H9 (cell line): ENCODE results near the gene TMEM140. TPM values are rescaled to one million over a fixed set of nuclear protein-coding genes. Genes with fewer than 3 reads are reported as not detected.

Experiments used
- DNase-seq: peaks from one replicate; pipeline ENCODE4 v3.0.0-alpha.2; 2017
- H2AFZ ChIP-seq: one replicate; pipeline ENCODE4 v1.6.1; 2013; ENCODE audit warnings: mild to moderate bottlenecking, low read length, control low read depth, moderate library complexity
- H2AK5ac ChIP-seq: 2 replicates; pipeline ENCODE4 v1.6.1; 2013; ENCODE audit warnings: low read length, control low read depth, mixed read lengths; ENCODE audit not compliant: insufficient read length
- H2BK120ac ChIP-seq: one replicate; pipeline ENCODE4 v1.6.1; 2013; ENCODE audit warnings: low read depth, mild to moderate bottlenecking, low read length, control low read depth, inconsistent platforms; ENCODE audit not compliant: poor library complexity, severe bottlenecking
- H2BK12ac ChIP-seq: 2 replicates; pipeline ENCODE4 v1.6.1; 2013; ENCODE audit warnings: low read length, control low read depth, mixed read lengths, low read depth; ENCODE audit not compliant: insufficient read length
- H2BK15ac ChIP-seq: 2 replicates; pipeline ENCODE4 v1.6.1; 2013; ENCODE audit warnings: low read depth, low read length, control low read depth
- H2BK20ac ChIP-seq: one replicate; pipeline ENCODE4 v1.6.1; 2013; ENCODE audit warnings: low read depth, mild to moderate bottlenecking, low read length, control low read depth, inconsistent platforms; ENCODE audit not compliant: poor library complexity, severe bottlenecking
- H2BK5ac ChIP-seq: 2 replicates; pipeline ENCODE4 v1.6.1; 2013; ENCODE audit warnings: low read length, control low read depth, mixed read lengths; ENCODE audit not compliant: insufficient read length
- H3K14ac ChIP-seq: 2 replicates; pipeline ENCODE4 v1.6.1; 2013; ENCODE audit warnings: low read length, control low read depth; ENCODE audit not compliant: insufficient read depth
- H3K18ac ChIP-seq: 2 replicates; pipeline ENCODE4 v1.6.1; 2013; ENCODE audit warnings: low read depth, mild to moderate bottlenecking, mixed read lengths, low read length, control low read depth; ENCODE audit not compliant: insufficient read length
- H3K23ac ChIP-seq: 2 replicates; pipeline ENCODE4 v1.6.1; 2013; ENCODE audit warnings: low read length, control low read depth, mixed read lengths, low read depth; ENCODE audit not compliant: insufficient read length
- H3K23me2 ChIP-seq: 2 replicates; pipeline ENCODE4 v1.6.1; 2013; ENCODE audit warnings: low read depth, mild to moderate bottlenecking, mixed read lengths, low read length, control low read depth; ENCODE audit not compliant: insufficient read length, poor library complexity, severe bottlenecking
- H3K27ac ChIP-seq: 2 replicates; pipeline ENCODE4 v1.5.1; 2013; ENCODE audit warnings: low read length, control low read depth, mixed read lengths, low read depth; ENCODE audit not compliant: insufficient read length
- H3K27me3 ChIP-seq: 2 replicates; pipeline ENCODE4 v1.6.1; 2013; ENCODE audit warnings: low read length, control low read depth, inconsistent platforms; ENCODE audit not compliant: insufficient read depth
- H3K4ac ChIP-seq: 2 replicates; pipeline ENCODE4 v1.6.1; 2013; ENCODE audit warnings: low read depth, mild to moderate bottlenecking, control low read depth, inconsistent platforms, low read length, moderate library complexity
- H3K4me1 ChIP-seq: 2 replicates; pipeline ENCODE4 v1.6.1; 2013; ENCODE audit warnings: low read length, control low read depth, inconsistent platforms; ENCODE audit not compliant: insufficient read depth
- H3K4me2 ChIP-seq: 2 replicates; pipeline ENCODE4 v1.6.1; 2013; ENCODE audit warnings: low read length, control low read depth, mixed read lengths; ENCODE audit not compliant: insufficient read length, insufficient read depth
- H3K56ac ChIP-seq: 2 replicates; pipeline ENCODE4 v1.6.1; 2013; ENCODE audit warnings: low read depth, mild to moderate bottlenecking, mixed read lengths, low read length, control low read depth; ENCODE audit not compliant: insufficient read length
- H3K79me1 ChIP-seq: 2 replicates; pipeline ENCODE4 v1.6.1; 2013; ENCODE audit warnings: low read depth, mild to moderate bottlenecking, moderate library complexity, low read length, control low read depth, inconsistent platforms; ENCODE audit not compliant: insufficient read depth, poor library complexity, severe bottlenecking
- H3K79me2 ChIP-seq: 2 replicates; pipeline ENCODE4 v1.6.1; 2013; ENCODE audit warnings: low read length, control low read depth, inconsistent platforms; ENCODE audit not compliant: insufficient read depth
- H3K9ac ChIP-seq: 2 replicates; pipeline ENCODE4 v1.6.1; 2013; ENCODE audit warnings: low read length, control low read depth, mixed read lengths; ENCODE audit not compliant: insufficient read length; ENCODE audit errors: extremely low read depth
- H3K9me3 ChIP-seq: one replicate; pipeline ENCODE4 v1.6.1; 2013; ENCODE audit warnings: low read depth, low read length, inconsistent platforms; ENCODE audit not compliant: control insufficient read depth
- H3T11ph ChIP-seq: one replicate; pipeline ENCODE4 v1.6.1; 2013; ENCODE audit warnings: mild to moderate bottlenecking, low read length, control low read depth, inconsistent platforms
- H4K20me1 ChIP-seq: one replicate; pipeline ENCODE4 v1.6.1; 2013; ENCODE audit not compliant: control insufficient read depth, insufficient read length, insufficient read depth
- H4K5ac ChIP-seq: 2 replicates; pipeline ENCODE4 v1.6.1; 2013; ENCODE audit warnings: low read depth, mild to moderate bottlenecking, mixed read lengths, low read length, control low read depth; ENCODE audit not compliant: insufficient read length
- H4K8ac ChIP-seq: replicated peaks from 2 replicates; pipeline ENCODE4 v1.6.1; 2013; ENCODE audit warnings: low read length, control low read depth, mixed read lengths, low read depth; ENCODE audit not compliant: insufficient read length
- H4K91ac ChIP-seq: 2 replicates; pipeline ENCODE4 v1.6.1; 2013; ENCODE audit warnings: low read depth, mild to moderate bottlenecking, moderate library complexity, mixed read lengths, low read length, control low read depth; ENCODE audit not compliant: insufficient read length
- H3K27ac Mint-ChIP-seq, 3 experiments: 2 replicates in 2 of 3; 3 replicates in 1 of 3; pipeline ENCODE4 v1.8.0; 2020 to 2021; ENCODE audit warnings: mixed read lengths in 3 of 3, mild to moderate bottlenecking in 1 of 3, moderate library complexity in 1 of 3
- H3K27me3 Mint-ChIP-seq: 2 replicates; pipeline ENCODE4 v1.8.0; 2021; ENCODE audit warnings: low read depth, mild to moderate bottlenecking, moderate library complexity, mixed read lengths
- H3K36me3 Mint-ChIP-seq, 3 experiments: 2 replicates in 2 of 3; 3 replicates in 1 of 3; pipeline ENCODE4 v1.8.0; 2020 to 2021; ENCODE audit warnings: low read depth in 3 of 3, mixed read lengths in 3 of 3; ENCODE audit not compliant: insufficient read depth in 1 of 3
- H3K4me1 Mint-ChIP-seq, 2 experiments: 2 replicates each; pipeline ENCODE4 v1.8.0; 2020; ENCODE audit warnings: mixed read lengths in 2 of 2
- H3K4me3 Mint-ChIP-seq, 2 experiments: 2 replicates in 1 of 2; 3 replicates in 1 of 2; pipeline ENCODE4 v1.8.0; 2020 to 2021; ENCODE audit warnings: mild to moderate bottlenecking in 2 of 2, mixed read lengths in 2 of 2, moderate library complexity in 1 of 2
- H3K9me3 Mint-ChIP-seq, 2 experiments: 2 replicates in 1 of 2; 3 replicates in 1 of 2; pipeline ENCODE4 v1.8.0; 2020; ENCODE audit warnings: mild to moderate bottlenecking in 2 of 2, mixed read lengths in 2 of 2, moderate library complexity in 1 of 2
- WGBS: extraction: QIAGEN DNeasy Blood & Tissue Kit; methylation state at CpG from one replicate; pipeline ENCODE4 v1.1.7; 2013; ENCODE audit warnings: missing lambda C conversion rate, low lambda C conversion rate, mixed read lengths; ENCODE audit not compliant: insufficient read length; ENCODE audit errors: extremely low coverage; 5-methylcytosine and 5-hydroxymethylcytosine counted together
- total RNA-seq: library from RNA; stranded (reverse); gene quantifications from 2 replicates; pipeline ENCODE4 v1.2.1, GENCODE V29; 2021
- TF ChIP-seq, protein P1 (sequence below): fragments of 200-600 bp; sonication (generic); conservative IDR thresholded peaks from 3 replicates; pipeline ENCODE4 v1.8.0; 2021; ENCODE audit warnings: antibody characterized with exemption, mild to moderate bottlenecking

TMEM140 gene
- total RNA-seq, 1 experiment from 2014 or later = not detected

DNA sequence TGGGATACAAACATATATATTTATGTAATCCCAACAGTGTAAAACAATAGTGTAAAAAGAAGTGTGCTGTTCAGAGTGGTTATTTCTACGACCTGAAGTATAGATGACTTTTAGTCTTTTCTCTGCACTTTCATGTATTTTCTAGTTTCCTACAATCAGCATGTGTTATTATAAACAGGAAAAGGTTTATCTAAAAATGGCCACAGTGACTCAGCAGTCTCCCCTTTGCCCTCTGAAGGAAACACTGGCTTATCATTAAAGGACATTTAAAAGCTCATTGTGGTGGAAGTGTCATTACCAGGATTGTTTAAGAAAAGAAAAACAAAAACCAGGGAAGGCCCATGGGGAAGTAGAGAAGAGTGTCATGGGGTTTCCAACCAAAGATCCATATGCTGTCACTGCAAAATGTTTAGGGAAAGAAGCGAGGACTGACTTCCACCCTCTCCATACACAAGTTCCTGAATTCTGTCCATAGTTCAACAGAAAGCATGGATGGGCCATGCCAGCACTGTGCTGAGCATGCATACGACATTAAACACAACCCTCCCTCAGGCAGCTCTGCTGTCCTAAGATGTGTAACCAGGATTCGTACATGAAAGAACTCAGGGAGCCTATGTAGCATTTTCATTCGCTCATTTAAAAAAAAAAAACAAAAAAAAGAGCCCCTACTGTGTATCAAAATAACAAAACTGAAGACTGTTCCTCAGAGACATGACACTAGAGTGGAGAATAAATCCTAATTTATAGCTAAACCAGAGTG is 12.4 kb downstream of the TMEM140 start:
- Histone ChIP-seq H2BK20ac (no peak overlapping the region), H2BK12ac (no peak overlapping the region), H3K27ac (peak overlapping the region; percentile 55), H3T11ph (no peak overlapping the region), H3K23me2 (no peaks in the 10 kb centered on the region), H2BK120ac (no peak overlapping the region), H3K4ac (no peak overlapping the region), H3K4me2 (no peak overlapping the region), H4K91ac (no peak overlapping the region), H3K18ac (peak overlapping the region; percentile 52), H3K9me3 (no peaks in the 10 kb centered on the region), H4K5ac (peak overlapping the region; percentile 49), H3K9ac (no peak overlapping the region), H2BK5ac (no peak overlapping the region), H3K27me3 (no peaks in the 10 kb centered on the region), H3K56ac (no peak overlapping the region), H4K8ac (no peak overlapping the region), H2AK5ac (no peak overlapping the region), H3K14ac (no peak overlapping the region), H2AFZ (no peak overlapping the region), H4K20me1 (no peaks in the 10 kb centered on the region), H3K79me2 (no peaks in the 10 kb centered on the region), H3K4me1 (peaks cover 4% of the 10 kb centered on the region; the same call in 1 of the 2 replicates), H3K23ac (no peak overlapping the region), H3K79me1 (no peaks in the 10 kb centered on the region), H2BK15ac (no peak overlapping the region; the same call in 1 of the 2 replicates)
- Mint-ChIP-seq H3K4me3 (no peak overlapping the region), H3K27ac (peak overlapping the region; percentile 78 to 82 (median 81); a peak in 3 of 7 replicates), H3K9me3 (peaks cover 46 to 50% of the 10 kb centered on the region in 2 experiments), H3K4me1 (peaks cover 12 to 21% of the 10 kb centered on the region in 2 experiments), H3K36me3 (peaks cover 56 to 90% (median 86%) of the 10 kb centered on the region in 3 experiments), H3K27me3 (peaks cover 5% of the 10 kb centered on the region)
- TF ChIP-seq, protein P1, sequence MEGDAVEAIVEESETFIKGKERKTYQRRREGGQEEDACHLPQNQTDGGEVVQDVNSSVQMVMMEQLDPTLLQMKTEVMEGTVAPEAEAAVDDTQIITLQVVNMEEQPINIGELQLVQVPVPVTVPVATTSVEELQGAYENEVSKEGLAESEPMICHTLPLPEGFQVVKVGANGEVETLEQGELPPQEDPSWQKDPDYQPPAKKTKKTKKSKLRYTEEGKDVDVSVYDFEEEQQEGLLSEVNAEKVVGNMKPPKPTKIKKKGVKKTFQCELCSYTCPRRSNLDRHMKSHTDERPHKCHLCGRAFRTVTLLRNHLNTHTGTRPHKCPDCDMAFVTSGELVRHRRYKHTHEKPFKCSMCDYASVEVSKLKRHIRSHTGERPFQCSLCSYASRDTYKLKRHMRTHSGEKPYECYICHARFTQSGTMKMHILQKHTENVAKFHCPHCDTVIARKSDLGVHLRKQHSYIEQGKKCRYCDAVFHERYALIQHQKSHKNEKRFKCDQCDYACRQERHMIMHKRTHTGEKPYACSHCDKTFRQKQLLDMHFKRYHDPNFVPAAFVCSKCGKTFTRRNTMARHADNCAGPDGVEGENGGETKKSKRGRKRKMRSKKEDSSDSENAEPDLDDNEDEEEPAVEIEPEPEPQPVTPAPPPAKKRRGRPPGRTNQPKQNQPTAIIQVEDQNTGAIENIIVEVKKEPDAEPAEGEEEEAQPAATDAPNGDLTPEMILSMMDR = no peak
- WGBS = no CpG with 5 or more reads among the region's 5 CpGs
- DNase-seq = no peak
